ENCODE measurements around the gene SPG7.

The SPG7 gene

GRCh38 chr16:89485701-89486246 lies 22.4 kb upstream of the SPG7 start:
- DNase-seq (ENCODE audit: low read depth, low spot score): no peak

GRCh38 chr16:89489040-89489897 lies 18.9 kb upstream of the SPG7 start:
- no peak for DNase-seq (ENCODE audit: low read depth, low spot score)

DNA sequence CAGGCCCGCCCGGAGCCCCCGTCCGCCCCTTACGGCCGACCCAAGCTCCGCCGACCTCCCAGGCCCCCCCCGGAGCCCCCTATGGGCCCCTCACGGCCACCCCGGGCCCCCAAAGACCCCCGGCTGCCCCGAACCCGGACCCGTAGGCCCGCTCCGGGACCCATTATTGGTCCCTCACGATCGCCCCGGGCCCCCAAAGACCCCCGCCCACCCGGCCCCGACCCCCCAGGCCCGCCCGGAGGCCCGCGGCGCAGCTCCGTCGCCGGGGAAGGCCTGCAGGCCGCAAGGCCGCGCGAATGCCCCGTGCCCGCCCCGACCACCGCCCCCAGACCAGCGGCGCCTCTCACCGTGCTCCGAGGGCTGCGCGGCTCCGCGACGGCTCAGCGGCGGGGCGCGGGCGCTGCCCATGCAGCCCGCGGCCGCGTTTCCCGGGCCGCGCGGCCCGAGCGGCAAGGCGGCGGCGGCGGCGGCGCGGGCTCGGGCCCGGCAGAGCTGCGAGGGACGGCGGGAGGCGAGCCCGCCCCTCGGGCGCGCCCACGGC lies 18.2 kb upstream of the SPG7 start:
- no peak for DNase-seq (ENCODE audit: low read depth, low spot score)

GRCh38 chr16:89490439-89491237 lies 17.6 kb upstream of the SPG7 start, which contains the start of gene ANKRD11:
TSS of gene ANKRD11 (minus strand) at chr16:89490561. CDS start at chr16:89317019, 173,542 bp downstream.
- peak; percentile 99 for DNase-seq (ENCODE audit: low read depth, low spot score)

DNA sequence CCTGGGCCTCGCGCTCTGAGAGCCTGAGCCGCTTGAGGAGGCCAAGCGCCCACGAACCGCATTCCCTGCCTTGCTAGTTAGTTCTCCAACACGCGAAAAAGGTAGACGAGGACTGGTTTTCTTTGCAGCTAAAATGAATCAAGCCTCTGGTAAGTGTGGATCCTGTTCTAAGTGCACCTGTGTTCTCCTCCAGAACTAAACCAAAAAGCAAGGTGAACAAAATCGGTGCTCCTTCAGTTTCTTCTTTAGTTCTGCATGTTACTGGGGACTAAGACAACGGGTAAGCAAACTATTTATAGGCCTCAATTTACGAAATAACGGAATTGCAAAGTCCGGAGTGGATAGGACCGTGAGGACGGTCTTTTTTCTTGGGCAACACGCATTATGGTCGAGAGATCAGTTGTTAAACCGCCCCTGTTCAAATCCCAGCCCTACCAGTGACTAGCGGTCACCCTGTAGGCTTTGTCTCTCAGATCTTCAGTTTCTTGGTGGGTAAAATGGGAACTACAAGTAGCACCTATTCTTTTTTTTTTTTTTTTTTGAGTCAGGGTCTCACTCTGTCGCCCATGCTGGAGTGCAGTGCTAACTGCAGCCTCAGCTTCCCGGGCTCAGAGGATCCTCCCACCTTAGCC lies 16.8 kb upstream of the SPG7 start:
- no peak for DNase-seq (ENCODE audit: low read depth, low spot score)

DNA sequence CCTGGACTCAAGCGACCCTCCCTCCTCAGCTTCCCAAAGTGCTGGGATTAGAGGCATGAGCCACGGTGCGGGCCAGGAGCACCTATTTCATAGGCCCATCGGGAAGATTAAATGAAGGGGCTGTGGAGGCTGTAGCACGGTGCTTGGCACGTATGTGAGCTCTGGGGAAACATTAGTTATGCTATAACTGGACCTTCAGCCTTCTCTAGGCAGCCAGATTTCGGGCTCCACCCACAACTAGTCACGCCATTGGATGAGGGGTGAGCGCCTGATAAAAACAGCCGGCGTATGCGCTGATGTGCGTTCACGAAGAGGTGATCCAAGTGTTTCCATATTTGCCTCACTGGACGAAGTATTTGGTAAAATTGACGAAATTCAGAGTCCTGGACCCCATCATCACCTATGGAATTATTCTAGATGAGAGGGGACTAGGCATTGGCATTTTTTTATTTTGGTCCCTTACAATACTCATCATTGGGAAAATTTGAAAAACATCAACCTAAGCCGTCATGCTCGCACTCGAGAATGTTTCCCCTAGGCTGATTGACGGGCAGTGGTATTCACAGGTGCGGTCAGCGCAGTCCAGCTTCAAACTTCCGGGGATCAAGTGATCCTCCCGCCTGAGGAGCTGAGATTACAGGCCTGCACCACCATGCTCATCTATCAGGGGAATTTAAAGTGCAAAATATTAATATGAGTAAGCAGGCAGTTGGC lies 16.1 kb upstream of the SPG7 start:
- DNase-seq (ENCODE audit: low read depth, low spot score): no peak

DNA sequence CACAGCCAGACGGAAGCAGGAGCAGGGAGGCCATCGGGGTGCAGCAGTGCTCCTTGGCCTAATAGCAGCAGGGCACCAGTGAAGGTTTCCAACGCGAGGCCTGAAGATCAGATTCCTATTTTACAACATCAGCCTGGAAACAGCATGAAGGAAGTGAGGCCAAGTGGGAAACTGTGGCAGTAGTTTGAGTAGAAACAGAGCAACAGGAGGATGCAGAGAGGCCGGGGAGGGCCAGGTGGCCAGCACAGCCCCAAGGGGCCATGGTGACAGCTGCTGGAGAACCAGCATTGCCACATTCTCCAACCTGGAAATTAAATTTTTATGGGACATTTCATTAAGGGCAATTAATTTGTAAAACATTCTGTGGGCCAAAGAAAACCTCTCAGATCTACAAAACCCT lies 14.4 kb upstream of the SPG7 start:
- no peak for DNase-seq (ENCODE audit: low read depth, low spot score)

- no peak for DNase-seq (ENCODE audit: low read depth, low spot score)
Observed at GRCh38 chr16:89495121-89495520, 13.1 kb upstream of the SPG7 start.

DNA sequence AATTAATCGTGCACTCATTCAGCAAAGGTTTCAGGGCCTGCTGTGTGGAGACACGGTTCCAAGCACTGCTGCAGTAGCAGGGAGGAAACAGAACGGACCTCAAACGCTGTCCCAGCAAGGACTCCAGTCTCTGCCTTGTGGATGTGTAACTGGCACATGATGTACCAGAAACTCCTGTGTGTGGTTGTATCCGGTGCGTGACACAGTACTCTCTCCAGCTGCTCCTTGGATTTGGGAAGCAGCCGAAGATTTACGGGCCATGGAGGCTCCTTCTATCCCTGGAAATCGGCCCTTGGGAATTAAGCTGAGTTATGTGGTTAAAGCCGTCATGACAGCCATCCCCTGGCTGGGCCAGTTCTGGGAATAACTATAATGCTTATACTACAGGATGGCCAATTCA lies 9.4 kb upstream of the SPG7 start:
- DNase-seq (ENCODE audit: low read depth, low spot score): no peak

- DNase-seq (ENCODE audit: low read depth, low spot score): no peak
Observed at GRCh38 chr16:89499767-89500166, 8.4 kb upstream of the SPG7 start.

DNA sequence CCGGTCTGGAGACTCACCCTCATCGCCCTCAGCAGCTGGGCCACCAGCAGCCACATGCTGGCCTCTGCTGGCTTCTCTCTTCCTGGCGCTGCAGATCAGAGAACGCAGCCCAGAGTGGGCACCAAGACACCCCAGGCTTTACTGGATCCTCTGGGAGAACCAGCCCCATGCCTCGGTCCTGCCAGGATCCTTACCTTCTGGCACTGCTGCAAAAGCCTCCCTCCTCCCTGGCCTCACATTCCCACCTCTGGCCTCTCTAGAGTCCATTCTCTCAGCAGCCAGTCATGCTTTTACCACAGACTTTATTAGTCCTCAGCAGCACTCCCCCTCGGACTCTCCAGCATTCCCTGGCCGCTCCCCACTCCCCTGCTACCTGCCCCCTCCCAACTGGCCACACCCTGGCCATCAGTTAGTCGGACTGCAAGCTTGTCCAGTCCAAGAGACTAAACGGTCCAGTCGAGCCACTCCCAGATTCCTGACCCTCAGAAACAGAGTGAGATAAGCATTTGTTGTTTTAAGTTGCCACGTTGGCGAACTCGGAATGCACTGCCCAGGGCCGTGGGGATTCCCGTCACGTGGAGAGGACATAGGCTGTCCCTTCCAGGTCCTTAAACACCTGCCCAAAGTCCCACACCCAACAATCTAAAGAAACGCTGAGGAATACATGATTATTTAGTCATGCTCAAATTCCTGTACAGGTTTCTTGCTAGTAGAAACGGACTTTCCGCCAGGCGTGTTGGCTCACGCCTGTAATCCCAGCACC lies 5.9 kb upstream of the SPG7 start:
- no peak for DNase-seq (ENCODE audit: low read depth, low spot score)

GRCh38 chr16:89504091-89504490 lies 4.1 kb upstream of the SPG7 start:
- DNase-seq (ENCODE audit: low read depth, low spot score): no peak

- no peak for DNase-seq (ENCODE audit: low read depth, low spot score)
Observed at GRCh38 chr16:89505204-89506112, 2.7 kb upstream of the SPG7 start.

- no peak for DNase-seq (ENCODE audit: low read depth, low spot score)
Observed at GRCh38 chr16:89506113-89506504, 2.1 kb upstream of the SPG7 start.

DNA sequence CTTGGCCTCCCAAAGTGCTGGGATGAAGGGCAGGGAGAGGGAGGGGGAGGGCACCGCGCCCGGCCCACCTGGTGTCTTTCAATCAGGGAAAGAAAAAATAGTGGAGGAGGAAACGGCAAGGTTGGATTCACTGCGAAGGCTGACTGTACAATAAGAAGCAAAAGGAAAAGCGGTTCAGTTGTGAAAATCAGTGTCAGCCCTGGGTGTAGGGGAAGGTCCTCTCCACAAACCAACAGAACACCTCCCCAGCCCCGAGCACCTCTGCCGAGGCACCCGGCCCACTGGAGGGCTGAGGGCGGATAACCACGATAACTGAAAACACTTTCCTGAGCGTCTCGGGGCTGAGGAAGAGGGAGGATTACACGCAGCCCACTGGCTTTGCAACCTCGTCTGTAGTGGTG lies 1.4 kb upstream of the SPG7 start:
- no peak for DNase-seq (ENCODE audit: low read depth, low spot score)

DNA sequence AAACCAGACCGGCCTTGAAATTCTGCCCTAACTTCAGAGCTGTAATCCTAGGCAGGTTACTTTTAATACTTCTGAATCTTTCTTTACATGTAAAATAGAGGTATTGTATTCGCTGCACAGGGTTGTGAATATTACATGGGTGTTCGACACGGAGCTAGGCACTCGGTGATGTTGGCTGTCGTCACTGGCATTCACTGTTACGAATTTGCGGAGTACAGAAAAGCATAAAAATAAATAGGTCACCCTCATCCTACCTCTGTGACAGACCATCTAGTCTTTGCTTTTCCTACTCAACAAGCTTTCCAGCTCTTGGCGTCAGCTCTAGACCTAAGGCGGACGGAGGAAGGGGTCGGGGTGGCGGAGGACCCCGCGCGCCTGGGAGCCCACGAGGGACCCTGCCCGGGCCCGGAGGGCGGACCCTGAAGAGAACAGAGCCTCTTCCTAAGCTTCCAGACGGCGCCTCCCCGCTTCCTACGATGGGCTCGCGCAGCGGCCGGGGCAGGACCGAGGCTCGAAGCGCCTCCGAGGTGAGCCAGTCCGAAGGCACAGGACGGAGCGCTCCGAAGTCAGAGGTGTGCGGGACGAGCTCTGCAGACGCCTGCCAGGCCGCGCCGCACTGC lies 879 bp upstream of the SPG7 start:
- DNase-seq (ENCODE audit: low read depth, low spot score): no peak

DNA sequence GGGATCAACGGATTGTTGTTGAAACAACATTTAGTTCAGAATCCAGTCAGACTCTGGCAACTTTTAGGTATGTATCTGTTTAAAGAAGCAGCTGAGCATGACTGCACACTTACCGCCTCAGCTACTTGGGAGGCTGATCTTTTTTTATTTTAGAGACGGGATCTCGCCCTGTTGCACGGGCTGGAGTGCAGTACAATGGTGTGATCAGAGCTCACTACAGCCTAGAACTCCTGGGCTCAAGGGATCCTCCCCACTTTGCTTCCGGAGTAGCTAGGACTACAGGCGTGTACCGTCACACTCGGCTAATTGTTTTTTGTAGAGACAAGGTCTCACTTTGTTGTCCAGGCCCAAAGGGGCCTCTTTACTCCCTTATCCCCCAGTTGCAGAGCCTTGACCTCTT lies 2.3 kb downstream of the SPG7 start:
- no peak for DNase-seq (ENCODE audit: low read depth, low spot score)

- DNase-seq (ENCODE audit: low read depth, low spot score): no peak
Observed at GRCh38 chr16:89511374-89511773, 3.2 kb downstream of the SPG7 start.

DNA sequence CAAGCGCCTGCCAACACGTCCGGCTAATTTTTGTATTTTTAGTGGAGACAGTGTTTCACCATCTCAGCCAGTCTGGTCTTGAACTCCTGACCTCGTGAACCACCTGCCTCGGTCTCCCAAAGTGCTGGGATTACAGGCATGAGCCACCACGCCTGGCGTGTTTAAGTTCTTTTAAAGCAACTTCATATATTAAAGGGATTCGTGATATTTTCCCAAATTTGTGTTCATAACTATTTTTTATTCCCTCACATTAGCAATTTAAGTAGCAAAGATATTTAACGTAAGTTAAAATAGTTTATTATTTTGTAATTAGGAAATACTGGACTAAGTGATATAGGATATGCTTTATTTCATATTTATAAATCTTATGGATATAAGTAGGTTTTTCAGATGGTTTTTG lies 4.2 kb downstream of the SPG7 start:
- DNase-seq (ENCODE audit: low read depth, low spot score): no peak
